HepG2 (cell line): ENCODE measurements around the gene SSBP4. TPM values are rescaled to one million over a fixed set of nuclear protein-coding genes. Genes with fewer than 3 reads are reported as not detected.

Experiments
- FOSL2 ChIP-seq: sonication (generic); formaldehyde crosslinking; IDR thresholded peaks from 2 replicates; pipeline ENCODE4 v1.4.0; 2020; ENCODE audit warnings: missing genetic modification reagents
- MEIS1 ChIP-seq: sonication (generic); formaldehyde crosslinking; IDR thresholded peaks from 2 replicates; pipeline ENCODE4 v1.9.0; 2021; ENCODE audit warnings: mild to moderate bottlenecking, missing genetic modification reagents, moderate library complexity, borderline replicate concordance
- NFE2 ChIP-seq: sonication (generic); formaldehyde crosslinking; IDR thresholded peaks from 2 replicates; pipeline ENCODE4 v1.4.0; 2020; ENCODE audit warnings: missing genetic modification reagents
- SKI ChIP-seq: fragments of 450-650 bp; IDR thresholded peaks from one replicate; pipeline ENCODE4 v1.6.1; 2018; ENCODE audit warnings: mild to moderate bottlenecking; ENCODE audit not compliant: partially characterized antibody
- ZNF577 ChIP-seq: sonication (generic); formaldehyde crosslinking; IDR thresholded peaks from 2 replicates; pipeline ENCODE4 v1.4.0; 2020; ENCODE audit warnings: mild to moderate bottlenecking, low read depth, missing genetic modification reagents, borderline replicate concordance
- ZNF605 ChIP-seq: sonication (generic); formaldehyde crosslinking; IDR thresholded peaks from 2 replicates; pipeline ENCODE4 v1.8.0; 2022; ENCODE audit warnings: mild to moderate bottlenecking, missing genetic modification reagents
- polyA plus RNA-seq, 8 experiments: library from polyadenylated mRNA; depleted of rRNA in 3 of 8; stranded (reverse) in 7 of 8; unstranded in 1 of 8; fragments of >200 nt; fragmentation: Illumina TruSeq in 4 of 8; extraction: Trizol in 4 of 8; gene quantifications; 2 replicates each; pipeline versions ENCODE4 v1.2.1 to v1.2.3, GENCODE V29; 2011 to 2016; ENCODE audit warnings: low read depth in 4 of 8, missing spikeins in 1 of 8, mixed read lengths in 1 of 8; ENCODE audit not compliant: insufficient read depth in 1 of 8
- total RNA-seq, 5 experiments: library from RNA; depleted of rRNA; stranded (reverse); fragments of >200 nt; fragmentation: Illumina TruSeq; extraction: Trizol; gene quantifications; 2 replicates each; pipeline ENCODE4 v1.2.3, GENCODE V29; 2016; ENCODE audit warnings: low read depth in 1 of 5
- TF ChIP-seq, protein P1 (sequence below): sonication (generic); formaldehyde crosslinking; IDR thresholded peaks from 2 replicates; pipeline ENCODE4 v1.4.0; 2020; ENCODE audit warnings: missing genetic modification reagents
- TF ChIP-seq, protein P2 (sequence below): sonication (generic); formaldehyde crosslinking; conservative IDR thresholded peaks from 2 replicates; pipeline ENCODE4 v1.5.0; 2020; ENCODE audit warnings: missing genetic modification reagents
- TF ChIP-seq, protein P3 (sequence below): sonication (generic); formaldehyde crosslinking; IDR thresholded peaks from 2 replicates; pipeline ENCODE4 v1.8.1; 2023; ENCODE audit warnings: mild to moderate bottlenecking, missing genetic modification reagents, borderline replicate concordance
- TF ChIP-seq, protein P4 (sequence below): sonication (generic); formaldehyde crosslinking; IDR thresholded peaks from 2 replicates; pipeline ENCODE4 v1.4.0; 2020; ENCODE audit warnings: missing genetic modification reagents
- TF ChIP-seq, protein P5 (sequence below): sonication (generic); formaldehyde crosslinking; IDR thresholded peaks from 2 replicates; pipeline ENCODE4 v1.5.0; 2020; ENCODE audit warnings: mild to moderate bottlenecking, missing genetic modification reagents
- TF ChIP-seq, protein P6 (sequence below): sonication (generic); formaldehyde crosslinking; IDR thresholded peaks from 2 replicates; pipeline ENCODE4 v1.5.0; 2020; ENCODE audit warnings: missing genetic modification reagents
- TF ChIP-seq, protein P7 (sequence below): IDR thresholded peaks from 2 replicates; pipeline ENCODE4 v1.6.1; 2016
- TF ChIP-seq, protein P8 (sequence below): sonication (generic); formaldehyde crosslinking; IDR thresholded peaks from 2 replicates; pipeline ENCODE4 v1.8.0; 2022; ENCODE audit warnings: missing genetic modification reagents, low read depth, mild to moderate bottlenecking, borderline replicate concordance

SSBP4 gene
- total and polyA plus RNA-seq, 2 of the 13 experiments (the other 11 are each of a cell fraction or from before 2014, with no cell fraction given), result 20.8 to 39.5 TPM

DNA sequence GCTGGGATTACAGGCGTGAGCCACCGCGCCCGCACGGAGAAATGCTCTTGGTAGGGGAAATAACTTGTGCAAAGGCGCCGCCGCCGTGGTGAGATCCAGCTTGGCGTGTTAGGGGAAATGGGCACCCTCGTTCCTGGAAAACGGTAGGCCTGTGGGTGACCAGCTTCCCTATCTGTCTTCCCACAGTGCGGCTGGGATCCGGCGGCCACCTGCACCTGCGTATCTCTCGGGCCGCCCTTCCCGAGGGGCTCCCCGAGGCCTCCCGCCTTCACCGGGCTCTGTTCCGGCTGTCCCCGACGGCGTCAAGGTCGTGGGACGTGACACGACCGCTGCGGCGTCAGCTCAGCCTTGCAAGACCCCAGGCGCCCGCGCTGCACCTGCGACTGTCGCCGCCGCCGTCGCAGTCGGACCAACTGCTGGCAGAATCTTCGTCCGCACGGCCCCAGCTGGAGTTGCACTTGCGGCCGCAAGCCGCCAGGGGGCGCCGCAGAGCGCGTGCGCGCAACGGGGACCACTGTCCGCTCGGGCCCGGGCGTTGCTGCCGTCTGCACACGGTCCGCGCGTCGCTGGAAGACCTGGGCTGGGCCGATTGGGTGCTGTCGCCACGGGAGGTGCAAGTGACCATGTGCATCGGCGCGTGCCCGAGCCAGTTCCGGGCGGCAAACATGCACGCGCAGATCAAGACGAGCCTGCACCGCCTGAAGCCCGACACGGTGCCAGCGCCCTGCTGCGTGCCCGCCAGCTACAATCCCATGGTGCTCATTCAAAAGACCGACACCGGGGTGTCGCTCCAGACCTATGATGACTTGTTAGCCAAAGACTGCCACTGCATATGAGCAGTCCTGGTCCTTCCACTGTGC, 30.9 kb upstream of the SSBP4 start (continued):
- TF ChIP-seq FOSL2 (CRISPR knock-in tag) (peak; percentile 47; the same call in 1 of the 2 replicates), ZNF577 (CRISPR knock-in tag) (peak; percentile 89; the same call in 1 of the 2 replicates), MEIS1 (CRISPR knock-in tag) (peak; percentile 68; the same call in 1 of the 2 replicates), NFE2 (CRISPR knock-in tag) (no peak), ZNF605 (CRISPR knock-in tag) (no peak; the same call in 1 of the 2 replicates), SKI (peak; percentile 68)
- TF ChIP-seq, protein P1, sequence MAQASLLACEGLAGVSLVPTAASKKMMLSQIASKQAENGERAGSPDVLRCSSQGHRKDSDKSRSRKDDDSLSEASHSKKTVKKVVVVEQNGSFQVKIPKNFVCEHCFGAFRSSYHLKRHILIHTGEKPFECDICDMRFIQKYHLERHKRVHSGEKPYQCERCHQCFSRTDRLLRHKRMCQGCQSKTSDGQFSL, result peak; percentile 64; the same call in 1 of the 2 replicates
- TF ChIP-seq, protein P2, sequence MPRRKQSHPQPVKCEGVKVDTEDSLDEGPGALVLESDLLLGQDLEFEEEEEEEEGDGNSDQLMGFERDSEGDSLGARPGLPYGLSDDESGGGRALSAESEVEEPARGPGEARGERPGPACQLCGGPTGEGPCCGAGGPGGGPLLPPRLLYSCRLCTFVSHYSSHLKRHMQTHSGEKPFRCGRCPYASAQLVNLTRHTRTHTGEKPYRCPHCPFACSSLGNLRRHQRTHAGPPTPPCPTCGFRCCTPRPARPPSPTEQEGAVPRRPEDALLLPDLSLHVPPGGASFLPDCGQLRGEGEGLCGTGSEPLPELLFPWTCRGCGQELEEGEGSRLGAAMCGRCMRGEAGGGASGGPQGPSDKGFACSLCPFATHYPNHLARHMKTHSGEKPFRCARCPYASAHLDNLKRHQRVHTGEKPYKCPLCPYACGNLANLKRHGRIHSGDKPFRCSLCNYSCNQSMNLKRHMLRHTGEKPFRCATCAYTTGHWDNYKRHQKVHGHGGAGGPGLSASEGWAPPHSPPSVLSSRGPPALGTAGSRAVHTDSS, result peak; percentile 49; the same call in 1 of the 2 replicates
- TF ChIP-seq, protein P3, sequence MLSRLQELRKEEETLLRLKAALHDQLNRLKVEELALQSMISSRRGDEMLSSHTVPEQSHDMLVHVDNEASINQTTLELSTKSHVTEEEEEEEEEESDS (CRISPR knock-in tag), result 0 out of 2 replicates have a peak, but pooled peaks have one; percentile 48
- TF ChIP-seq, protein P4, sequence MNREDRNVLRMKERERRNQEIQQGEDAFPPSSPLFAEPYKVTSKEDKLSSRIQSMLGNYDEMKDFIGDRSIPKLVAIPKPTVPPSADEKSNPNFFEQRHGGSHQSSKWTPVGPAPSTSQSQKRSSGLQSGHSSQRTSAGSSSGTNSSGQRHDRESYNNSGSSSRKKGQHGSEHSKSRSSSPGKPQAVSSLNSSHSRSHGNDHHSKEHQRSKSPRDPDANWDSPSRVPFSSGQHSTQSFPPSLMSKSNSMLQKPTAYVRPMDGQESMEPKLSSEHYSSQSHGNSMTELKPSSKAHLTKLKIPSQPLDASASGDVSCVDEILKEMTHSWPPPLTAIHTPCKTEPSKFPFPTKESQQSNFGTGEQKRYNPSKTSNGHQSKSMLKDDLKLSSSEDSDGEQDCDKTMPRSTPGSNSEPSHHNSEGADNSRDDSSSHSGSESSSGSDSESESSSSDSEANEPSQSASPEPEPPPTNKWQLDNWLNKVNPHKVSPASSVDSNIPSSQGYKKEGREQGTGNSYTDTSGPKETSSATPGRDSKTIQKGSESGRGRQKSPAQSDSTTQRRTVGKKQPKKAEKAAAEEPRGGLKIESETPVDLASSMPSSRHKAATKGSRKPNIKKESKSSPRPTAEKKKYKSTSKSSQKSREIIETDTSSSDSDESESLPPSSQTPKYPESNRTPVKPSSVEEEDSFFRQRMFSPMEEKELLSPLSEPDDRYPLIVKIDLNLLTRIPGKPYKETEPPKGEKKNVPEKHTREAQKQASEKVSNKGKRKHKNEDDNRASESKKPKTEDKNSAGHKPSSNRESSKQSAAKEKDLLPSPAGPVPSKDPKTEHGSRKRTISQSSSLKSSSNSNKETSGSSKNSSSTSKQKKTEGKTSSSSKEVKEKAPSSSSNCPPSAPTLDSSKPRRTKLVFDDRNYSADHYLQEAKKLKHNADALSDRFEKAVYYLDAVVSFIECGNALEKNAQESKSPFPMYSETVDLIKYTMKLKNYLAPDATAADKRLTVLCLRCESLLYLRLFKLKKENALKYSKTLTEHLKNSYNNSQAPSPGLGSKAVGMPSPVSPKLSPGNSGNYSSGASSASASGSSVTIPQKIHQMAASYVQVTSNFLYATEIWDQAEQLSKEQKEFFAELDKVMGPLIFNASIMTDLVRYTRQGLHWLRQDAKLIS (CRISPR knock-in tag), result no peak; the same call in none of the 2 replicates
- TF ChIP-seq, protein P5, sequence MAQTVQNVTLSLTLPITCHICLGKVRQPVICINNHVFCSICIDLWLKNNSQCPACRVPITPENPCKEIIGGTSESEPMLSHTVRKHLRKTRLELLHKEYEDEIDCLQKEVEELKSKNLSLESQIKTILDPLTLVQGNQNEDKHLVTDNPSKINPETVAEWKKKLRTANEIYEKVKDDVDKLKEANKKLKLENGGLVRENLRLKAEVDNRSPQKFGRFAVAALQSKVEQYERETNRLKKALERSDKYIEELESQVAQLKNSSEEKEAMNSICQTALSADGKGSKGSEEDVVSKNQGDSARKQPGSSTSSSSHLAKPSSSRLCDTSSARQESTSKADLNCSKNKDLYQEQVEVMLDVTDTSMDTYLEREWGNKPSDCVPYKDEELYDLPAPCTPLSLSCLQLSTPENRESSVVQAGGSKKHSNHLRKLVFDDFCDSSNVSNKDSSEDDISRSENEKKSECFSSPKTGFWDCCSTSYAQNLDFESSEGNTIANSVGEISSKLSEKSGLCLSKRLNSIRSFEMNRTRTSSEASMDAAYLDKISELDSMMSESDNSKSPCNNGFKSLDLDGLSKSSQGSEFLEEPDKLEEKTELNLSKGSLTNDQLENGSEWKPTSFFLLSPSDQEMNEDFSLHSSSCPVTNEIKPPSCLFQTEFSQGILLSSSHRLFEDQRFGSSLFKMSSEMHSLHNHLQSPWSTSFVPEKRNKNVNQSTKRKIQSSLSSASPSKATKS, result no peak; the same call in 1 of the 2 replicates
- TF ChIP-seq, protein P6, sequence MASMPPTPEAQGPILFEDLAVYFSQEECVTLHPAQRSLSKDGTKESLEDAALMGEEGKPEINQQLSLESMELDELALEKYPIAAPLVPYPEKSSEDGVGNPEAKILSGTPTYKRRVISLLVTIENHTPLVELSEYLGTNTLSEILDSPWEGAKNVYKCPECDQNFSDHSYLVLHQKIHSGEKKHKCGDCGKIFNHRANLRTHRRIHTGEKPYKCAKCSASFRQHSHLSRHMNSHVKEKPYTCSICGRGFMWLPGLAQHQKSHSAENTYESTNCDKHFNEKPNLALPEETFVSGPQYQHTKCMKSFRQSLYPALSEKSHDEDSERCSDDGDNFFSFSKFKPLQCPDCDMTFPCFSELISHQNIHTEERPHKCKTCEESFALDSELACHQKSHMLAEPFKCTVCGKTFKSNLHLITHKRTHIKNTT, result no peak
- TF ChIP-seq, protein P7, sequence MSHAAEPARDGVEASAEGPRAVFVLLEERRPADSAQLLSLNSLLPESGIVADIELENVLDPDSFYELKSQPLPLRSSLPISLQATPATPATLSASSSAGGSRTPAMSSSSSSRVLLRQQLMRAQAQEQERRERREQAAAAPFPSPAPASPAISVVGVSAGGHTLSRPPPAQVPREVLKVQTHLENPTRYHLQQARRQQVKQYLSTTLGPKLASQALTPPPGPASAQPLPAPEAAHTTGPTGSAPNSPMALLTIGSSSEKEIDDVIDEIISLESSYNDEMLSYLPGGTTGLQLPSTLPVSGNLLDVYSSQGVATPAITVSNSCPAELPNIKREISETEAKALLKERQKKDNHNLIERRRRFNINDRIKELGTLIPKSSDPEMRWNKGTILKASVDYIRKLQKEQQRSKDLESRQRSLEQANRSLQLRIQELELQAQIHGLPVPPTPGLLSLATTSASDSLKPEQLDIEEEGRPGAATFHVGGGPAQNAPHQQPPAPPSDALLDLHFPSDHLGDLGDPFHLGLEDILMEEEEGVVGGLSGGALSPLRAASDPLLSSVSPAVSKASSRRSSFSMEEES (CRISPR knock-in tag), result no peak; the same call in none of the 2 replicates
- TF ChIP-seq, protein P8, sequence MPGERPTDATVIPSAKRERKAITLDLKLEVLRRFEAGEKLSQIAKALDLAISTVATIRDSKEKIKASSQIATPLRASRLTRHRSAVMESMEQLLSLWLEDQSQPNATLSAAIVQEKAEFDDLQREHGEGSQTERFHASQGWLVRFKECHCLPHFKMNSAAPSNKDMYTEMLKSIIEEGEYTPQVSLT, result no peak
